Measurements from ENCODE around the gene CARMIL1. TPM values are rescaled to one million over a fixed set of nuclear protein-coding genes. Genes with fewer than 3 reads are reported as not detected.

The CARMIL1 gene
- total RNA-seq, 1 donor from 2014 or later, result 15.7 TPM

GRCh38 chr6:25639653-25640052, 360.5 kb downstream of the CARMIL1 start:
- Mint-ChIP-seq H3K4me3 (no peak overlapping the region), H3K27me3 (ENCODE audit: low read depth) (peaks cover 64% of the 10 kb centered on the region), H3K9me3 (no peaks in the 10 kb centered on the region), H3K4me1 (no peaks in the 10 kb centered on the region), H3K36me3 (no peaks in the 10 kb centered on the region), H3K27ac (no peak overlapping the region)
- no peak for TF ChIP-seq CTCF (IDR thresholded peaks at IDR 0.05; ENCODE audit: unreplicated experiment)
- no peak for DNase-seq (ENCODE audit: low spot score in 2 of 2, unreplicated experiment in 2 of 2)

- no peak for DNase-seq (ENCODE audit: low spot score in 2 of 2, unreplicated experiment in 2 of 2)
- Mint-ChIP-seq H3K4me3 (no peak overlapping the region), H3K27ac (no peak overlapping the region), H3K27me3 (ENCODE audit: low read depth) (peaks cover 68% of the 10 kb centered on the region), H3K36me3 (no peaks in the 10 kb centered on the region), H3K4me1 (no peaks in the 10 kb centered on the region), H3K9me3 (no peaks in the 10 kb centered on the region)
- TF ChIP-seq CTCF (IDR thresholded peaks at IDR 0.05; ENCODE audit: unreplicated experiment), result no peak
Observed at GRCh38 chr6:25640446-25640845, 361.3 kb downstream of the CARMIL1 start.

GRCh38 chr6:25640891-25641290, 361.7 kb downstream of the CARMIL1 start:
- peaks cover 73% of the 10 kb centered on the region for H3K27me3 Mint-ChIP-seq (ENCODE audit: low read depth)
- DNase-seq (ENCODE audit: low spot score in 2 of 2, unreplicated experiment in 2 of 2), result no peak
- no peaks in the 10 kb centered on the region for H3K9me3 Mint-ChIP-seq
- H3K36me3 Mint-ChIP-seq, result no peaks in the 10 kb centered on the region
- no peak overlapping the region for H3K27ac Mint-ChIP-seq
- no peak overlapping the region for H3K4me3 Mint-ChIP-seq
- TF ChIP-seq CTCF (IDR thresholded peaks at IDR 0.05; ENCODE audit: unreplicated experiment), result no peak
- H3K4me1 Mint-ChIP-seq, result no peaks in the 10 kb centered on the region

GRCh38 chr6:25641377-25641776, 362.2 kb downstream of the CARMIL1 start:
- no peak overlapping the region for H3K27ac Mint-ChIP-seq
- DNase-seq (ENCODE audit: low spot score in 2 of 2, unreplicated experiment in 2 of 2), result no peak
- H3K36me3 Mint-ChIP-seq, result no peaks in the 10 kb centered on the region
- H3K4me3 Mint-ChIP-seq, result no peak overlapping the region
- peaks cover 76% of the 10 kb centered on the region for H3K27me3 Mint-ChIP-seq (ENCODE audit: low read depth)
- no peaks in the 10 kb centered on the region for H3K4me1 Mint-ChIP-seq
- no peaks in the 10 kb centered on the region for H3K9me3 Mint-ChIP-seq
- TF ChIP-seq CTCF (IDR thresholded peaks at IDR 0.05; ENCODE audit: unreplicated experiment), result no peak

- H3K4me3 Mint-ChIP-seq, result no peak overlapping the region
- no peak for DNase-seq (ENCODE audit: low spot score in 2 of 2, unreplicated experiment in 2 of 2)
- peaks cover 76% of the 10 kb centered on the region for H3K27me3 Mint-ChIP-seq (ENCODE audit: low read depth)
- H3K36me3 Mint-ChIP-seq, result no peaks in the 10 kb centered on the region
- TF ChIP-seq CTCF (IDR thresholded peaks at IDR 0.05; ENCODE audit: unreplicated experiment), result no peak
- no peaks in the 10 kb centered on the region for H3K9me3 Mint-ChIP-seq
- H3K27ac Mint-ChIP-seq, result no peak overlapping the region
- H3K4me1 Mint-ChIP-seq, result no peaks in the 10 kb centered on the region
Observed at GRCh38 chr6:25641940-25642666, 362.9 kb downstream of the CARMIL1 start.

Measured in mesothelial cell of epicardium (in vitro differentiated cells).